ENCODE measurements around the gene ST8SIA5.

- TF ChIP-seq USF2 (IDR thresholded peaks at IDR 0.05; ENCODE audit: borderline replicate concordance, low read depth, low read length) (no peak), RAD21 (IDR thresholded peaks at IDR 0.05; ENCODE audit: low read length) (no peak), YY1 (IDR thresholded peaks at IDR 0.05; ENCODE audit: low read depth) (no peak), EP300 (IDR thresholded peaks at IDR 0.05; ENCODE audit: borderline replicate concordance in 1 of 2, low read depth in 1 of 2, low read length in 1 of 2) (no peak), CTCF (IDR thresholded peaks at IDR 0.05) (no peak), RFX5 (IDR thresholded peaks at IDR 0.05; ENCODE audit: low read length) (no peak)
Observed at GRCh38 chr18:46621871-46622270, 135.0 kb downstream of the ST8SIA5 start.

All from SK-N-SH (cell line).